HG02759 (cell line): Measurements from ENCODE around the gene CKB.
"Not testable (repeated sequence)": the region's sequence is repeated elsewhere in the genome, so short reads cannot be mapped to it uniquely, and the experiment has no call there.

Experiments
- ATAC-seq: cut with Tn5 transposase; IDR thresholded peaks from one replicate; pipeline ENCODE4 v1.9.1; 2021; ENCODE audit warnings: mild to moderate bottlenecking, moderate library complexity; ENCODE audit not compliant: unreplicated experiment

Gene CKB

GRCh38 chr14:103528146-103528586, 5.5 kb upstream of the CKB start:
- no peak for ATAC-seq

GRCh38 chr14:103527408-103528145, 4.9 kb upstream of the CKB start:
- ATAC-seq, result peak; percentile 72

GRCh38 chr14:103526914-103527248, 4.3 kb upstream of the CKB start:
- no peak for ATAC-seq

- no peak for ATAC-seq
Observed at GRCh38 chr14:103526247-103526913, 3.8 kb upstream of the CKB start.

GRCh38 chr14:103525430-103526246, 3.0 kb upstream of the CKB start:
- not testable (repeated sequence) for ATAC-seq

- no peak for ATAC-seq
Observed at GRCh38 chr14:103524002-103524935, 1.6 kb upstream of the CKB start.

- no peak for ATAC-seq
Observed at GRCh38 chr14:103523575-103523954, 935 bp upstream of the CKB start.

- ATAC-seq, result no peak
Observed at GRCh38 chr14:103521951-103522563, 573 bp downstream of the CKB start.

GRCh38 chr14:103521438-103521950, 1.1 kb downstream of the CKB start:
- no peak for ATAC-seq

- no peak for ATAC-seq
Observed at GRCh38 chr14:103520657-103521437, 1.8 kb downstream of the CKB start.

- no peak for ATAC-seq
Observed at GRCh38 chr14:103520269-103520656, 2.4 kb downstream of the CKB start.

- ATAC-seq, result no peak
Observed at GRCh38 chr14:103519837-103520212, 2.8 kb downstream of the CKB start.

GRCh38 chr14:103519043-103519836, 3.4 kb downstream of the CKB start:
- ATAC-seq, result no peak

GRCh38 chr14:103518422-103519042, 4.1 kb downstream of the CKB start:
- no peak for ATAC-seq

- ATAC-seq, result no peak
Observed at GRCh38 chr14:103517721-103518421, 4.8 kb downstream of the CKB start.

- ATAC-seq, result no peak
Observed at GRCh38 chr14:103517174-103517566, 5.5 kb downstream of the CKB start.

GRCh38 chr14:103516426-103517173, 6.0 kb downstream of the CKB start:
- no peak for ATAC-seq
